Activated CD8-positive, alpha-beta T cell treated with anti-CD3 and anti-CD28 coated beads for 36 hours (primary cell): ENCODE data around the gene NARS2. TPM values are rescaled to one million over a fixed set of nuclear protein-coding genes. Genes with fewer than 3 reads are reported as not detected.

Source experiments
- ATAC-seq: fragments of 200-7000 bp; cut with Tn5 transposase; one replicate; pipeline ENCODE4 v1.10.0; 2021; ENCODE audit warnings: mild to moderate bottlenecking, moderate library complexity
- CTCF ChIA-PET: fragments of 350-600 bp; sonication (Branson Sonifier 250); formaldehyde crosslinking; loops from one replicate; lab custom pipeline; 2021; ENCODE audit warnings: antibody characterized with exemption; lab: Charles Lee
- POLR2A ChIA-PET: fragments of 350-600 bp; sonication (Branson Sonifier 250); formaldehyde crosslinking; loops from one replicate; lab custom pipeline; 2021; ENCODE audit warnings: antibody characterized with exemption; lab: Charles Lee
- DNase-seq: peaks from one replicate; pipeline ENCODE4 v3.0.0-alpha.2; 2020
- H3K27ac Mint-ChIP-seq: one replicate; pipeline ENCODE4 v1.8.0; 2021; ENCODE audit warnings: mild to moderate bottlenecking, mixed read lengths
- H3K27me3 Mint-ChIP-seq: one replicate; pipeline ENCODE4 v1.8.0; 2021; ENCODE audit warnings: mixed read lengths
- H3K36me3 Mint-ChIP-seq: one replicate; pipeline ENCODE4 v1.8.0; 2021; ENCODE audit warnings: low read depth, mixed read lengths
- H3K4me1 Mint-ChIP-seq: one replicate; pipeline ENCODE4 v1.8.0; 2021; ENCODE audit warnings: low read depth, mixed read lengths
- H3K4me3 Mint-ChIP-seq: one replicate; pipeline ENCODE4 v1.8.0; 2021; ENCODE audit warnings: mild to moderate bottlenecking, moderate library complexity, mixed read lengths
- H3K9me3 Mint-ChIP-seq: one replicate; pipeline ENCODE4 v1.8.0; 2021; ENCODE audit warnings: mixed read lengths
- intact Hi-C: fragments of 100-400 bp; cut with micrococcal nuclease; formaldehyde crosslinking; loops from one replicate; pipeline ENCODE4 v1.10.0; 2022
- total RNA-seq, 2 experiments: library from RNA; stranded (reverse); gene quantifications; one replicate each; pipeline ENCODE4 v1.2.3, GENCODE V29; 2021
- TF ChIP-seq, protein P1 (sequence below): fragments of 200-600 bp; IDR thresholded peaks from one replicate; pipeline ENCODE4 v1.8.0; 2022; ENCODE audit warnings: antibody characterized with exemption, mild to moderate bottlenecking

NARS2 gene
- total RNA-seq, 2 experiments from 2014 or later = 26.2 to 32.1 TPM

DNA sequence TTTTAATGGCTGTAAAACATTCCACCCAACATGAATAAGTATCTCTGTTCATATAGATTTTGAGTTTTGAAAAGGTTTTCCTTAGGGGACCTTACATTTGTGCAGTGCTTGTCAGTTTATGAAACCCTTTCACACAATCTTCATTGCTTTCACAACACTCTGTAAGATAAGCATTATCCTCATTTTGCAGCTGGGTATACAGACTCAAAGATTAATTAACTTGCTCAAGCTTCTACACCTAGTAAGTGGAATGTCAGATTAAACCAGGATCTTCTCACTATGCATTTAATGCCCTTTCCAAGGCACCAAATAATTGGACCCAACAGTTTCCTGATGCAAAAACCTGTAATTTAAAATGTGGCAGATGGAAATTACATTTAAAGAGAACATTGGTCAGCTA is 145.5 kb downstream of the NARS2 start:
- no peak for DNase-seq
- Mint-ChIP-seq H3K27ac (no peak overlapping the region), H3K36me3 (peaks cover 6% of the 10 kb centered on the region), H3K9me3 (no peaks in the 10 kb centered on the region), H3K4me3 (no peak overlapping the region), H3K27me3 (no peaks in the 10 kb centered on the region), H3K4me1 (peaks cover 21% of the 10 kb centered on the region)
- no peak for ATAC-seq
- CTCF ChIA-PET = interaction anchor here (1.9 to 6.0 kb wide), 3 partner anchors 11 to 135 kb away, joined by 8 to 69 read pairs (median 22); partner anchors contain the start of gene GAB2
- POLR2A ChIA-PET = no interaction called here
- intact Hi-C loops = no loop called here
- TF ChIP-seq, protein P1, sequence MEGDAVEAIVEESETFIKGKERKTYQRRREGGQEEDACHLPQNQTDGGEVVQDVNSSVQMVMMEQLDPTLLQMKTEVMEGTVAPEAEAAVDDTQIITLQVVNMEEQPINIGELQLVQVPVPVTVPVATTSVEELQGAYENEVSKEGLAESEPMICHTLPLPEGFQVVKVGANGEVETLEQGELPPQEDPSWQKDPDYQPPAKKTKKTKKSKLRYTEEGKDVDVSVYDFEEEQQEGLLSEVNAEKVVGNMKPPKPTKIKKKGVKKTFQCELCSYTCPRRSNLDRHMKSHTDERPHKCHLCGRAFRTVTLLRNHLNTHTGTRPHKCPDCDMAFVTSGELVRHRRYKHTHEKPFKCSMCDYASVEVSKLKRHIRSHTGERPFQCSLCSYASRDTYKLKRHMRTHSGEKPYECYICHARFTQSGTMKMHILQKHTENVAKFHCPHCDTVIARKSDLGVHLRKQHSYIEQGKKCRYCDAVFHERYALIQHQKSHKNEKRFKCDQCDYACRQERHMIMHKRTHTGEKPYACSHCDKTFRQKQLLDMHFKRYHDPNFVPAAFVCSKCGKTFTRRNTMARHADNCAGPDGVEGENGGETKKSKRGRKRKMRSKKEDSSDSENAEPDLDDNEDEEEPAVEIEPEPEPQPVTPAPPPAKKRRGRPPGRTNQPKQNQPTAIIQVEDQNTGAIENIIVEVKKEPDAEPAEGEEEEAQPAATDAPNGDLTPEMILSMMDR = no peak

DNA sequence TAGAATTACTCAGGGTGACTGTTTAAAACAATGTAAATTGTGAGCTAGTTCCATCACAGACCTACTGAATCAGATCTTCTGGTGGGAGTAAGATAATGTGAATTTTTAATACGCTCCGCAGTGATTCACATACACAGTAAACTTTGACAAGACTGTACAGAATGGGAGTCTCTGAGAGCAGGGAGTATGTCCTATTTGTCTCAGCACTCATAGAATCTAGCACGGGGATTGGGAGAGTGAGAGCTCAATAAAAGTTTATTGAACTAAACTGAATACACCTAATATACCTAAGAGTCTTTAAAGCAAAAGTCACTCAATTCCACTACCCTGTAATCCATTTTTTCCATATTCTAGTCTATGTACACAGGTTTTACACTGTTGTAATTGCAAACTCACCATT is 145.9 kb downstream of the NARS2 start:
- no peak for ATAC-seq
- TF ChIP-seq, protein P1 = no peak
- Mint-ChIP-seq H3K27ac (no peak overlapping the region), H3K4me1 (peaks cover 21% of the 10 kb centered on the region), H3K9me3 (no peaks in the 10 kb centered on the region), H3K27me3 (no peaks in the 10 kb centered on the region), H3K4me3 (no peak overlapping the region), H3K36me3 (peaks cover 6% of the 10 kb centered on the region)
- intact Hi-C loops = no loop called here
- ChIA-PET CTCF (interaction anchor here (4.5 to 6.0 kb wide), 2 partner anchors 10 to 136 kb away, joined by 22 to 69 read pairs; partner anchors contain the start of gene GAB2), POLR2A (no interaction called here)
- no peak for DNase-seq

DNA sequence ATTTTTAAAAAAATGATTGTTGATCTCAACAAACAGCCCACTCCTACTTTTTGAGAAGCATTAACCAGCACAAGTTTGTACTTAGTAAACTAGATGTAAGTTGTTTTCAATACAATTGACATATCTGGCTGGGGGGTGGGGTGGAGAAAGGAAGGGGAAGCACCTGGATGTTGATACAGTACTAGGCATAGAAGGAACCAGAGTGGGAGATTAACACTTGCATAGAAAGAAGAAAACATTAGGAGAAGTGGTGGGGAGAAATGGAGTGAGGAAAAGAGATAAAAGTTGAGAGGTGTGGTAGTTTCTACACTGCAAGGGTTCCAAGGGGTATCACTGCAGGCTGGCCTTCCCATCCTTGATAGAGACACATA is 146.4 kb downstream of the NARS2 start:
- TF ChIP-seq, protein P1 = no peak
- H3K4me3 Mint-ChIP-seq = no peak overlapping the region
- no peak overlapping the region for H3K27ac Mint-ChIP-seq
- no peak for ATAC-seq
- H3K4me1 Mint-ChIP-seq = peaks cover 21% of the 10 kb centered on the region
- peaks cover 6% of the 10 kb centered on the region for H3K36me3 Mint-ChIP-seq
- intact Hi-C loops = no loop called here
- ChIA-PET CTCF (interaction anchor here (4.5 to 6.0 kb wide), 2 partner anchors 10 to 136 kb away, joined by 22 to 69 read pairs; partner anchors contain the start of gene GAB2), POLR2A (no interaction called here)
- no peaks in the 10 kb centered on the region for H3K9me3 Mint-ChIP-seq
- no peaks in the 10 kb centered on the region for H3K27me3 Mint-ChIP-seq
- no peak for DNase-seq

DNA sequence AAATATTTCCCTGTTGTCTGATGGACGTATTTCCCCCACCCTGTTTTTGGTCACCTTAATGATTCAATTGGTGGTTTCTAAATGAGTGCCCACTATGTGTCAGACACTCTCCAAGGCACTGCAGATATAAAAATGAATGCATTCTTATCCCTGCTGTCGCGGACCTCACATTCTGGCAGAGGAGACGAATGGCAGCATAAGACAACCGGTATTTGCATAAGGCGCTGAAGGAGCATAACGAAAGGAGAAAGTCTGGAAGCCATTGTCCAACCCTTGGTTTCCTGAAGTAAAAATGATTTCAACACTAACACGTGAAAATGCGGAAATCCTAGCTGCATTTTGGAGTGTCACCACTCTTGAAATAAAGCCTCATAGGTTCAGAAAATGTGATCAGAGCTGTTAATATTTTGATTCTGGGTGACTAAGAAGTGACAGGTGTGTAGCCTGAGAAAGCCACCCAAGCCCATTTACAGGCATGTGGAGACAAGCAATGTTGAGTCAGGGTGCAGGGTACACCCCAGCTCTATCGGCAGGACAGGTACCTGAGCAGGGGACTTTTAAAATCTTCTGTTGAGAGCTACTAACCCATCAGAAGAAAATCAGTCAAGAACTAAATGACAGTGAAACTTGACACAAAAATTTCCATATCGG is 146.9 kb downstream of the NARS2 start:
- ChIA-PET POLR2A (interaction anchor here (0.6 kb wide), 1 partner anchor 115 kb away, joined by 3 read pairs; no protein-coding TSS in a partner anchor), CTCF (interaction anchor here (0.7 to 6.0 kb wide), 3 partner anchors 9 to 138 kb away, joined by 3 to 69 read pairs (median 22); partner anchors contain the start of gene GAB2)
- H3K4me1 Mint-ChIP-seq = peaks cover 21% of the 10 kb centered on the region
- no peaks in the 10 kb centered on the region for H3K9me3 Mint-ChIP-seq
- peak; percentile 10 for DNase-seq
- H3K36me3 Mint-ChIP-seq = peaks cover 6% of the 10 kb centered on the region
- intact Hi-C loops = no loop called here
- no peaks in the 10 kb centered on the region for H3K27me3 Mint-ChIP-seq
- no peak overlapping the region for H3K4me3 Mint-ChIP-seq
- no peak overlapping the region for H3K27ac Mint-ChIP-seq
- ATAC-seq = peak; percentile 37
- TF ChIP-seq, protein P1 = no peak

DNA sequence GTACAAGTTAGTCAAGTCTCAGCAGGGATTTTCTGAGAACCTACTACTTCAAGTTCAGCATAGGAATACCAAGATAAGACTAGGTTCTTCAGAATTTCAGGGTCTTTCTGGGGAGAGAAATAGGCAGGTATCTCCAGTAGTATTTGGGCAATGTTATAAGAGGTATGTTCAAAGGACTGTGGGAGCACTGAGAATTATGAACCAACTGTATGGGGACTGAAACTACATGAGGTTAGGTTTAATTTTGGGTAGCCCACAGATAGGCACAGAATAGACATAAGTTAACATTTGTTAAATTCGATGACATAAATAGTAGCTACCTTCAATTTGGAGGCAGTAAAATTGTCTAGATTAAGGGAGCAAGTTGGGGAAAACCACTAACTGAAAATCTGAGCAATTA is 147.8 kb downstream of the NARS2 start:
- intact Hi-C loops = no loop called here
- TF ChIP-seq, protein P1 = no peak
- no peaks in the 10 kb centered on the region for H3K9me3 Mint-ChIP-seq
- peaks cover 6% of the 10 kb centered on the region for H3K36me3 Mint-ChIP-seq
- no peak overlapping the region for H3K27ac Mint-ChIP-seq
- ATAC-seq (no peak), DNase-seq (no peak)
- POLR2A ChIA-PET = interaction anchor here (0.6 kb wide), 1 partner anchor 114 kb away, joined by 3 read pairs; no protein-coding TSS in a partner anchor
- no peak overlapping the region for H3K4me3 Mint-ChIP-seq
- CTCF ChIA-PET = interaction anchor here (0.7 to 6.0 kb wide), 3 partner anchors 8 to 139 kb away, joined by 3 to 69 read pairs (median 22); partner anchors contain the start of gene GAB2
- peaks cover 21% of the 10 kb centered on the region for H3K4me1 Mint-ChIP-seq
- peaks cover under 1% of the 10 kb centered on the region for H3K27me3 Mint-ChIP-seq
